ENCODE measurements around the gene FGFRL1.

Gene FGFRL1

GRCh38 chr4:1057403-1057745, 45.9 kb downstream of the FGFRL1 start:
- Histone ChIP-seq H3K9me3 (ENCODE audit: insufficient read depth, low read length) (no peaks in the 10 kb centered on the region), H3K9ac (ENCODE audit: insufficient read length, low read depth) (no peak overlapping the region), H3K4me1 (ENCODE audit: insufficient read depth, insufficient read length) (peaks cover 17% of the 10 kb centered on the region), H3K4me3 (ENCODE audit: insufficient read length, low read depth) (no peak overlapping the region), H3K27me3 (ENCODE audit: insufficient read depth, insufficient read length) (peaks cover 47% of the 10 kb centered on the region), H3K36me3 (ENCODE audit: insufficient read depth, insufficient read length, low read length) (no peaks in the 10 kb centered on the region)
- no peak for DNase-seq (ENCODE audit: low read depth, low spot score)
- TF ChIP-seq ZNF274 (IDR thresholded peaks at IDR 0.05; ENCODE audit: low read depth, low read length) (no peak), YY1 (IDR thresholded peaks at IDR 0.05; ENCODE audit: insufficient read depth, insufficient read length) (no peak), SUZ12 (IDR thresholded peaks at IDR 0.05; ENCODE audit: extremely low read depth, insufficient read depth, insufficient read length) (no peak)

GRCh38 chr4:1058198-1058996, 47.0 kb downstream of the FGFRL1 start:
- Histone ChIP-seq H3K9me3 (ENCODE audit: insufficient read depth, low read length) (no peaks in the 10 kb centered on the region), H3K27me3 (ENCODE audit: insufficient read depth, insufficient read length) (peaks cover 38% of the 10 kb centered on the region), H3K9ac (ENCODE audit: insufficient read length, low read depth) (no peak overlapping the region), H3K36me3 (ENCODE audit: insufficient read depth, insufficient read length, low read length) (no peaks in the 10 kb centered on the region), H3K4me1 (ENCODE audit: insufficient read depth, insufficient read length) (peaks cover 14% of the 10 kb centered on the region), H3K4me3 (ENCODE audit: insufficient read length, low read depth) (no peak overlapping the region)
- DNase-seq (ENCODE audit: low read depth, low spot score): no peak
- TF ChIP-seq YY1 (IDR thresholded peaks at IDR 0.05; ENCODE audit: insufficient read depth, insufficient read length): no peak
- no peak for TF ChIP-seq ZNF274 (IDR thresholded peaks at IDR 0.05; ENCODE audit: low read depth, low read length)
- TF ChIP-seq SUZ12 (IDR thresholded peaks at IDR 0.05; ENCODE audit: extremely low read depth, insufficient read depth, insufficient read length): no peak

GRCh38 chr4:1058997-1059665, 47.7 kb downstream of the FGFRL1 start:
- TF ChIP-seq ZNF274 (IDR thresholded peaks at IDR 0.05; ENCODE audit: low read depth, low read length): no peak
- TF ChIP-seq YY1 (IDR thresholded peaks at IDR 0.05; ENCODE audit: insufficient read depth, insufficient read length): no peak
- no peak for TF ChIP-seq SUZ12 (IDR thresholded peaks at IDR 0.05; ENCODE audit: extremely low read depth, insufficient read depth, insufficient read length)
- Histone ChIP-seq H3K4me3 (ENCODE audit: insufficient read length, low read depth) (no peak overlapping the region), H3K27me3 (ENCODE audit: insufficient read depth, insufficient read length) (peaks cover 32% of the 10 kb centered on the region), H3K36me3 (ENCODE audit: insufficient read depth, insufficient read length, low read length) (no peaks in the 10 kb centered on the region), H3K9me3 (ENCODE audit: insufficient read depth, low read length) (no peaks in the 10 kb centered on the region), H3K9ac (ENCODE audit: insufficient read length, low read depth) (no peak overlapping the region), H3K4me1 (ENCODE audit: insufficient read depth, insufficient read length) (peaks cover 14% of the 10 kb centered on the region)
- no peak for DNase-seq (ENCODE audit: low read depth, low spot score)

- no peak overlapping the region for H3K4me3 ChIP-seq (ENCODE audit: insufficient read length, low read depth)
- peaks cover 30% of the 10 kb centered on the region for H3K27me3 ChIP-seq (ENCODE audit: insufficient read depth, insufficient read length)
- TF ChIP-seq YY1 (IDR thresholded peaks at IDR 0.05; ENCODE audit: insufficient read depth, insufficient read length) (no peak), ZNF274 (IDR thresholded peaks at IDR 0.05; ENCODE audit: low read depth, low read length) (no peak), SUZ12 (IDR thresholded peaks at IDR 0.05; ENCODE audit: extremely low read depth, insufficient read depth, insufficient read length) (no peak)
- peaks cover 14% of the 10 kb centered on the region for H3K4me1 ChIP-seq (ENCODE audit: insufficient read depth, insufficient read length)
- no peaks in the 10 kb centered on the region for H3K36me3 ChIP-seq (ENCODE audit: insufficient read depth, insufficient read length, low read length)
- no peak for DNase-seq (ENCODE audit: low read depth, low spot score)
- no peaks in the 10 kb centered on the region for H3K9me3 ChIP-seq (ENCODE audit: insufficient read depth, low read length)
- H3K9ac ChIP-seq (ENCODE audit: insufficient read length, low read depth): no peak overlapping the region
Observed at GRCh38 chr4:1060121-1060520, 48.7 kb downstream of the FGFRL1 start.

- Histone ChIP-seq H3K9ac (ENCODE audit: insufficient read length, low read depth) (no peak overlapping the region), H3K4me1 (ENCODE audit: insufficient read depth, insufficient read length) (peaks cover 12% of the 10 kb centered on the region), H3K27me3 (ENCODE audit: insufficient read depth, insufficient read length) (peaks cover 25% of the 10 kb centered on the region), H3K9me3 (ENCODE audit: insufficient read depth, low read length) (no peaks in the 10 kb centered on the region), H3K4me3 (ENCODE audit: insufficient read length, low read depth) (no peak overlapping the region), H3K36me3 (ENCODE audit: insufficient read depth, insufficient read length, low read length) (no peaks in the 10 kb centered on the region)
- no peak for TF ChIP-seq ZNF274 (IDR thresholded peaks at IDR 0.05; ENCODE audit: low read depth, low read length)
- TF ChIP-seq YY1 (IDR thresholded peaks at IDR 0.05; ENCODE audit: insufficient read depth, insufficient read length): no peak
- no peak for TF ChIP-seq SUZ12 (IDR thresholded peaks at IDR 0.05; ENCODE audit: extremely low read depth, insufficient read depth, insufficient read length)
- DNase-seq (ENCODE audit: low read depth, low spot score): no peak
Observed at GRCh38 chr4:1060621-1061020, 49.2 kb downstream of the FGFRL1 start.

GRCh38 chr4:1061056-1061700, 49.8 kb downstream of the FGFRL1 start:
- TF ChIP-seq SUZ12 (IDR thresholded peaks at IDR 0.05; ENCODE audit: extremely low read depth, insufficient read depth, insufficient read length) (no peak), YY1 (IDR thresholded peaks at IDR 0.05; ENCODE audit: insufficient read depth, insufficient read length) (no peak), ZNF274 (IDR thresholded peaks at IDR 0.05; ENCODE audit: low read depth, low read length) (no peak)
- H3K4me3 ChIP-seq (ENCODE audit: insufficient read length, low read depth): no peak overlapping the region
- no peak for DNase-seq (ENCODE audit: low read depth, low spot score)
- no peak overlapping the region for H3K9ac ChIP-seq (ENCODE audit: insufficient read length, low read depth)
- no peaks in the 10 kb centered on the region for H3K36me3 ChIP-seq (ENCODE audit: insufficient read depth, insufficient read length, low read length)
- peaks cover 9% of the 10 kb centered on the region for H3K4me1 ChIP-seq (ENCODE audit: insufficient read depth, insufficient read length)
- peaks cover 19% of the 10 kb centered on the region for H3K27me3 ChIP-seq (ENCODE audit: insufficient read depth, insufficient read length)
- H3K9me3 ChIP-seq (ENCODE audit: insufficient read depth, low read length): no peaks in the 10 kb centered on the region

- H3K36me3 ChIP-seq (ENCODE audit: insufficient read depth, insufficient read length, low read length): no peaks in the 10 kb centered on the region
- H3K27me3 ChIP-seq (ENCODE audit: insufficient read depth, insufficient read length): peaks cover 17% of the 10 kb centered on the region
- TF ChIP-seq ZNF274 (IDR thresholded peaks at IDR 0.05; ENCODE audit: low read depth, low read length) (no peak), YY1 (IDR thresholded peaks at IDR 0.05; ENCODE audit: insufficient read depth, insufficient read length) (no peak)
- no peaks in the 10 kb centered on the region for H3K9me3 ChIP-seq (ENCODE audit: insufficient read depth, low read length)
- no peak overlapping the region for H3K4me3 ChIP-seq (ENCODE audit: insufficient read length, low read depth)
- no peak overlapping the region for H3K9ac ChIP-seq (ENCODE audit: insufficient read length, low read depth)
- peaks cover 9% of the 10 kb centered on the region for H3K4me1 ChIP-seq (ENCODE audit: insufficient read depth, insufficient read length)
- DNase-seq (ENCODE audit: low read depth, low spot score): no peak
Observed at GRCh38 chr4:1061760-1062159, 50.3 kb downstream of the FGFRL1 start.
